Mesothelial cell of epicardium (in vitro differentiated cells): ENCODE data around the gene PLA2G4E. TPM values are rescaled to one million over a fixed set of nuclear protein-coding genes. Genes with fewer than 3 reads are reported as not detected.

ENCODE experiments used
- DNase-seq, 2 experiments: peaks; one replicate each; pipeline ENCODE4 v3.0.0; 2021; ENCODE audit warnings: low spot score in 2 of 2; ENCODE audit not compliant: unreplicated experiment in 2 of 2
- H3K27ac Mint-ChIP-seq: 2 replicates; pipeline ENCODE4 v1.8.0; 2021; ENCODE audit warnings: mixed read lengths
- H3K27me3 Mint-ChIP-seq: 2 replicates; pipeline ENCODE4 v1.8.0; 2021; ENCODE audit warnings: low read depth, mixed read lengths
- H3K36me3 Mint-ChIP-seq: 2 replicates; pipeline ENCODE4 v1.8.0; 2021; ENCODE audit warnings: mixed read lengths
- H3K4me1 Mint-ChIP-seq: 2 replicates; pipeline ENCODE4 v1.8.0; 2021; ENCODE audit warnings: mixed read lengths
- H3K4me3 Mint-ChIP-seq: 2 replicates; pipeline ENCODE4 v1.8.0; 2021; ENCODE audit warnings: mild to moderate bottlenecking, moderate library complexity, mixed read lengths
- H3K9me3 Mint-ChIP-seq: 2 replicates; pipeline ENCODE4 v1.8.0; 2021; ENCODE audit warnings: mixed read lengths
- total RNA-seq: library from RNA; stranded (reverse); gene quantifications from 3 replicates; pipeline ENCODE4 v1.2.1, GENCODE V29; 2021
- TF ChIP-seq, protein P1 (sequence below): fragments of 200-600 bp; sonication (generic); IDR thresholded peaks from one replicate; pipeline ENCODE4 v1.5.0; 2021; ENCODE audit warnings: antibody characterized with exemption; ENCODE audit not compliant: unreplicated experiment

Gene PLA2G4E
- total RNA-seq, 1 donor from 2014 or later = not detected

GRCh38 chr15:41936155-41936554, 84.7 kb downstream of the PLA2G4E start:
- no peak overlapping the region for H3K27ac Mint-ChIP-seq
- DNase-seq = no peak
- H3K4me3 Mint-ChIP-seq = no peak overlapping the region
- peaks cover 26% of the 10 kb centered on the region for H3K4me1 Mint-ChIP-seq
- no peaks in the 10 kb centered on the region for H3K9me3 Mint-ChIP-seq
- H3K27me3 Mint-ChIP-seq = no peaks in the 10 kb centered on the region
- TF ChIP-seq, protein P1, sequence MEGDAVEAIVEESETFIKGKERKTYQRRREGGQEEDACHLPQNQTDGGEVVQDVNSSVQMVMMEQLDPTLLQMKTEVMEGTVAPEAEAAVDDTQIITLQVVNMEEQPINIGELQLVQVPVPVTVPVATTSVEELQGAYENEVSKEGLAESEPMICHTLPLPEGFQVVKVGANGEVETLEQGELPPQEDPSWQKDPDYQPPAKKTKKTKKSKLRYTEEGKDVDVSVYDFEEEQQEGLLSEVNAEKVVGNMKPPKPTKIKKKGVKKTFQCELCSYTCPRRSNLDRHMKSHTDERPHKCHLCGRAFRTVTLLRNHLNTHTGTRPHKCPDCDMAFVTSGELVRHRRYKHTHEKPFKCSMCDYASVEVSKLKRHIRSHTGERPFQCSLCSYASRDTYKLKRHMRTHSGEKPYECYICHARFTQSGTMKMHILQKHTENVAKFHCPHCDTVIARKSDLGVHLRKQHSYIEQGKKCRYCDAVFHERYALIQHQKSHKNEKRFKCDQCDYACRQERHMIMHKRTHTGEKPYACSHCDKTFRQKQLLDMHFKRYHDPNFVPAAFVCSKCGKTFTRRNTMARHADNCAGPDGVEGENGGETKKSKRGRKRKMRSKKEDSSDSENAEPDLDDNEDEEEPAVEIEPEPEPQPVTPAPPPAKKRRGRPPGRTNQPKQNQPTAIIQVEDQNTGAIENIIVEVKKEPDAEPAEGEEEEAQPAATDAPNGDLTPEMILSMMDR = no peak
- peaks cover 6% of the 10 kb centered on the region for H3K36me3 Mint-ChIP-seq

DNA sequence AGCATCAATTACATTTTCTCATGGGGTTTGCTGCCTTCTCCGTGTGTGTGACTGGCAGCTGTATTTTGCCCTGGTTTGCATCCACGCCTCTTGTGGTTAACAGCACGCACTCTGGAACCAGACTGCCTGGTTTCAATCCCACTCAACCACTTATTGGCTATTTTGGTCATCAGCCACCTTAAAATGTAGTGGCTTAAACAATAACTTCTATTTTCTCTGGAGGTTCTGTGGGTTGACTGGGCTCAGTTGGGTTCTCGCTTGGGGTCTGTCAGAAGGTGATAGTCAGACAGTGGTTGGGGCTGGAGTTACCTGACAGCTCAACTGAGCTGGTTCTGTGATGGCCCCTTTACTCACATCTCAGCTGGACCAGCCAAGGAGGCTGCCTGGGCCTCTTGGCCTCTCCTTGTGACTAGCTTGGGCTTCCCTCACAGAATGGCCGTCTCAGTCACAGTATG, 85.2 kb downstream of the PLA2G4E start:
- no peak for DNase-seq
- Mint-ChIP-seq H3K27ac (no peak overlapping the region), H3K4me1 (peaks cover 28% of the 10 kb centered on the region), H3K4me3 (no peak overlapping the region), H3K9me3 (no peaks in the 10 kb centered on the region), H3K36me3 (peaks cover 6% of the 10 kb centered on the region), H3K27me3 (no peaks in the 10 kb centered on the region)
- TF ChIP-seq, protein P1 = no peak

DNA sequence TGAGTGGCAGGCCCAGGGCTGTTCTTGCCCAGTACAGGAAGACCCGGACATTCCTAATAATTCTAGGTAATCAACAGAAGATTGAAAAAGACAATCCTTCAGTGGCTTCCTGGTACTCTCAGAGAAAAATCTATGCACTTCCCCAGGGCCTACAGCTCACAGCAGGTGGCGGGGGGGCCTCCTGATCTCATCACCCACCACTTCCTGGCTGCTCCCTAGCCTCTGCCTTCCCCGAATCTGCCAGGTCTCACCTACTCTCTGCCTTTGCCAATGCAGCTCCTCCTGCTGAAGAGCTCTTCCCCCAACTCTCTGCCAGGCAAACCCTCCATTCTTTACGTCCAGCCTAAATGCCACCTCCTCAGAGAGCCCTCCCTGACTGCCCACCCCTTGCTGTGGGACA, 86.0 kb downstream of the PLA2G4E start:
- TF ChIP-seq, protein P1 = no peak
- Mint-ChIP-seq H3K36me3 (peaks cover 6% of the 10 kb centered on the region), H3K4me3 (no peak overlapping the region), H3K27ac (peak overlapping the region; percentile 0), H3K27me3 (no peaks in the 10 kb centered on the region), H3K9me3 (no peaks in the 10 kb centered on the region), H3K4me1 (peaks cover 35% of the 10 kb centered on the region)
- no peak for DNase-seq

DNA sequence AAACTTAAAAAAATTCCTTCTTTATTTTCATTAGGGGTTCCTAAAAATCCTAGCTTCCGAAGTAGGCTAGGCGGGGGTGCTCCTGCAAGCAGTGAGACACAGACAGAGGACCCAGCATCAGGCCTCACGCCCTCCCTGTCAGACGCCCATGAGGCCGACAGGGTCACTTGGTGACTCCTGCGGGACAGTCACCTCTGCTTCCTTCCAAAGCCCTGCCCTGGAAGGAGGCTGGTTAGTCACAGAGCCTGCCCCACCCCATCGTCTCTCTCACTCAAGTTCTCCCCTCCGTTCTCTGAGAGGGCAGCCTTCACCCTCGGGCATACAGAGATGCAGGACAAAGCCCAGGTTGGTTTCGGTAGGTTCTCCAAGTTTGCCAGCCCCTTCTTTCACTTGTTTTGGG, 87.1 kb downstream of the PLA2G4E start:
- Mint-ChIP-seq H3K27me3 (no peaks in the 10 kb centered on the region), H3K9me3 (no peaks in the 10 kb centered on the region), H3K4me1 (peaks cover 45% of the 10 kb centered on the region), H3K27ac (no peak overlapping the region), H3K4me3 (no peak overlapping the region), H3K36me3 (peaks cover 4% of the 10 kb centered on the region)
- no peak for DNase-seq
- TF ChIP-seq, protein P1 = no peak

DNA sequence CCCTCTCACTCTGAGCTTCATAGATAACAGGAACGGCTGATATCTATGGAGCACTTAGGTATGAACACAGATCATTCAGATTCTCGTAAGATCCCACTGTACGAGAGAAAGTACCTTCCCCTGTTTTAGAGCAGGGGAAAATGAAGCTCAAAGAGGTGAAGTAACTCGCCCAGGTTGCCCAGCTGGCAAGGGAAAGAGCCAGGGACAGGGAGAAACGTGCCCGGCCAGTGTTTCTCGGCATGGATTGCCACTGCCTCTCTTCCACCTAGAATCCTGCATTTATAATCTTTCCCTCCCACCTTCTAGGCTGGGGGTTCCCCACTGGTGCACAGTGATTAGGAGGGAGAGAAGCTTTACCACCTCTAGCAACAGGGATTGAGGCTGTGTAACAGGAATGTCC, 87.5 kb downstream of the PLA2G4E start:
- DNase-seq = no peak
- no peaks in the 10 kb centered on the region for H3K27me3 Mint-ChIP-seq
- no peaks in the 10 kb centered on the region for H3K9me3 Mint-ChIP-seq
- H3K4me1 Mint-ChIP-seq = peaks cover 49% of the 10 kb centered on the region
- H3K4me3 Mint-ChIP-seq = peak overlapping the region; percentile 45
- peak overlapping the region; percentile 92 for H3K27ac Mint-ChIP-seq
- TF ChIP-seq, protein P1 = no peak
- peaks cover 4% of the 10 kb centered on the region for H3K36me3 Mint-ChIP-seq
